NT2/D1 (cell line): ENCODE results near the gene CAMK1D.

Source experiments
- DNase-seq: peaks from one replicate; pipeline ENCODE4 v3.0.0-alpha.2; 2011; ENCODE audit warnings: low read depth, low spot score
- H3K27me3 ChIP-seq: 2 replicates; pipeline ENCODE4 v1.6.0; 2011; ENCODE audit warnings: mild to moderate bottlenecking; ENCODE audit not compliant: insufficient read length, insufficient read depth
- H3K36me3 ChIP-seq: 2 replicates; pipeline ENCODE4 v1.6.1; 2011; ENCODE audit warnings: mild to moderate bottlenecking, low read length, mixed read lengths; ENCODE audit not compliant: insufficient read depth, insufficient read length
- H3K4me1 ChIP-seq: 2 replicates; pipeline ENCODE4 v1.5.1; 2011; ENCODE audit not compliant: insufficient read depth, insufficient read length
- H3K4me3 ChIP-seq: 2 replicates; pipeline ENCODE4 v1.5.1; 2011; ENCODE audit warnings: low read depth; ENCODE audit not compliant: insufficient read length
- H3K9ac ChIP-seq: 2 replicates; pipeline ENCODE4 v1.6.0; 2011; ENCODE audit warnings: low read depth; ENCODE audit not compliant: insufficient read length
- H3K9me3 ChIP-seq: 2 replicates; pipeline ENCODE4 v1.5.1; 2011; ENCODE audit warnings: mild to moderate bottlenecking, low read length; ENCODE audit not compliant: insufficient read depth
- SUZ12 ChIP-seq: IDR thresholded peaks from 2 replicates; pipeline ENCODE4 v1.6.1; 2011; ENCODE audit not compliant: insufficient read length, insufficient read depth; ENCODE audit errors: extremely low read depth
- YY1 ChIP-seq: IDR thresholded peaks from 2 replicates; pipeline ENCODE4 v1.6.1; 2011; ENCODE audit not compliant: insufficient read length, insufficient read depth
- ZNF274 ChIP-seq: IDR thresholded peaks from 2 replicates; pipeline ENCODE4 v1.6.1; 2011; ENCODE audit warnings: mild to moderate bottlenecking, low read depth, low read length

The CAMK1D gene

DNA sequence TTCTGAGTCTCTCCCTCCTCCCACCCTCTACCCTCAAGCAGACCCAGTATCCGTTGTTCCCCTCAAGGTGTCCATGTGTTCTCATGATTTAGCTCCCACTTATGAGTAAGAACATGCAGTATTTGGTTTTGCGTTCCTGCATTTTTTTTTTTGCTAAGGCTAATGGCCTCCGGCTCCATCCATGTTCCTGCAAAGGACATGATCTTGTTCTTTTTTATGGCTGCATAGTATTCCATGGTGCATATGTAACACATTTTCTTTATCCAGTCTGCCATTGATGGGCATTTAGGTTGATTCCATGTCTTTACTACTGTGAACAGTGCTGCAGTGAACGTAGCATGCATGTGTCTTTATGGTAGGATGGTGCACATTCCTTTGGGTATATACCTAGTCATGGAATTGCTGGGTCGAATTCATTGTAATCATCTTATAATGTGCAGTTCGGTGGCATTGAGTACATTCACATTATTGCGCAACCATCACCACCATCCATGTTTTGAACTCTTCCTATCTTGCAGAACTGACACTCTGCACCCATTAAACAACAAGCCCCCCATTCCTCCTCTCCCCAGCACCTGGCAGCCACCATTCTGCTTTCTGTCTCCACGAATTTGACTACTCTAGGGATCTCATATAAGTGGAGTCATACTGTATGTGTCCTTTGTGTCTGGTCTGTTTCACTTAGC, 125.5 kb downstream of the CAMK1D start:
- no peaks in the 10 kb centered on the region for H3K27me3 ChIP-seq
- H3K9me3 ChIP-seq, result no peaks in the 10 kb centered on the region
- no peak overlapping the region for H3K4me3 ChIP-seq
- no peak for DNase-seq
- no peak overlapping the region for H3K9ac ChIP-seq
- no peaks in the 10 kb centered on the region for H3K4me1 ChIP-seq
- TF ChIP-seq YY1, result no peak
- TF ChIP-seq ZNF274, result no peak
- TF ChIP-seq SUZ12, result no peak
- H3K36me3 ChIP-seq, result no peaks in the 10 kb centered on the region

DNA sequence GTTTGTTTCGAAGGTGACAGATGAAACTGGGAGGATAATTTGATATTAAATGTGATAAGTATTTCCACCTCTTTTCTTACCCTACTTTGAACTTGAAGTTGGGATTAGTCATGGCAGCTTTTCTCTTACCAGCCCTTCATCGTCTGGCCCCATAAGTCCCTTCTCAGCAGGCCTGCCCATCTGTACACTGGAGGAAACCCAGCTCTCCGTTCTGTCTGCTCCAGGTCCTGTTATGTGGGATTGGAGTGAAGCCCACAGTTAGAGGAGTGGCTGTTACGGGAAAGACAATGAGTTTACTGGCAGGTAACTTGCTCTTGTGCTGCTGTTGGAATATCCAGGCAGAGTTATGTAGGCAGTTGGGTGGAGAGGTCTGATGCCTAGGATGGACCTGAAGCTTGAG, 127.3 kb downstream of the CAMK1D start:
- H3K9ac ChIP-seq, result no peak overlapping the region
- no peak for DNase-seq
- no peak for TF ChIP-seq ZNF274
- TF ChIP-seq SUZ12, result no peak
- TF ChIP-seq YY1, result no peak
- no peaks in the 10 kb centered on the region for H3K27me3 ChIP-seq
- no peak overlapping the region for H3K4me3 ChIP-seq
- H3K36me3 ChIP-seq, result no peaks in the 10 kb centered on the region
- no peaks in the 10 kb centered on the region for H3K9me3 ChIP-seq
- no peaks in the 10 kb centered on the region for H3K4me1 ChIP-seq

DNA sequence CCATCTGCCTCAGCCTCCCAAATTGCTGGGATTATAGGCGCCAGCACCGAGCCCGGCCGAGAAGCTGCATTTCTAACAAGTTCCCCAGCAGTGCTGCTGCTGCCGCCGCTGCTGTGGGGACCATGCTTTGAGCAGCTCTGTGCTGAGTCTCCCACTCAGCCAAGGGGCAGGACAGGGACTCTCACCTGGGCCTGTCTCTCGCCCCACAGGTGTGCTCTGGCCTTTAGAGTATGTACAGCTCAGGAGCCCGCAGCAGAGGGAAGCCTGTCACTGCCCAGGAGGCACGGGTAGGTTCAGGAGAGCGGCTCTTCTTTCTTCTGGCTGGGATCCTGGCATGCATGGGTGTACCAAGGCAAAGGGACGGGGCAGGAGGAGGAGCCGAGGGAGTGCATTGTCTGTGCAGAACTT, 130.1 kb downstream of the CAMK1D start:
- Histone ChIP-seq H3K36me3 (no peaks in the 10 kb centered on the region), H3K9ac (no peak overlapping the region), H3K4me1 (peaks cover 3% of the 10 kb centered on the region), H3K9me3 (no peaks in the 10 kb centered on the region), H3K27me3 (no peaks in the 10 kb centered on the region), H3K4me3 (no peak overlapping the region)
- TF ChIP-seq ZNF274 (no peak), YY1 (no peak), SUZ12 (no peak)
- DNase-seq, result no peak

DNA sequence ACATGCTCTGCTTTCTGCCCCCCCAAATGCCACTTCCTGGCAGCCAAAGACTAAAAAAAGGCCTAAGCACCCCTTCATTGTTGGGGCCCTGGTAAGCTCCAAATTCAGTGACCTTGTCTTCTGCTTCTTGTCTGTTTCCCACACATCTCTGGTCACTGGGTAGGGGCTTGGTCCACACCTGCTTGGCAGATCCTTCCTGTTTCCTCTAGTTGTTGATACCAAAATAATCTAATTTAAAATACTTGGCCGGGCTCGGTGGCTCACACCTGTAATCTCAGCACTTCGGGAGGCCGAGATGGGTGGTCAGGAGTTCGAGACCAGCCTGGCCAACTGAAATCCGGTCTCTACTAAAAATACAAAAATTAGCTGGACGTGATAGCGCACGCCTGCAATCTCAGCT, 130.6 kb downstream of the CAMK1D start:
- no peaks in the 10 kb centered on the region for H3K36me3 ChIP-seq
- no peaks in the 10 kb centered on the region for H3K9me3 ChIP-seq
- no peak for DNase-seq
- TF ChIP-seq YY1 (no peak), SUZ12 (no peak), ZNF274 (no peak)
- H3K9ac ChIP-seq, result no peak overlapping the region
- H3K4me3 ChIP-seq, result no peak overlapping the region
- peaks cover 3% of the 10 kb centered on the region for H3K4me1 ChIP-seq
- H3K27me3 ChIP-seq, result no peaks in the 10 kb centered on the region

DNA sequence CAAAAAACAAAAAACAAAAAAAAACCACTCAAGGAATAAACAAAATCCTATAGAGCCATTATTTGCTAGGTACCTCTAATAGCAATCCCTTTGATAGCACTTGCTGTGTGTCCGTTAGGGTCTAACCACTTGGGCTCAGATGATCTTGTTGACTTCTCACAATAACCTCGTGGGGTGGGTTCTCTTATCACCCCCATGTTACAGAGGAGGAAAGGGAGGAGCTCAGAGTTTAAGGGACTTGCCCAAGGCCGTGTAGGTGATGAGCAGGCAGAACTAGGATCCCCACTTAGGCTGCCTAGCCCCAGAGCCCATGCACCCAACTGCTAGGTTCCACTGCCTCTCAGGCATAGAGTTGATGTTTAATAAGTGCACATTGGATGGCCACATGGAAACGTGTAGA, 131.1 kb downstream of the CAMK1D start:
- Histone ChIP-seq H3K4me1 (peaks cover 3% of the 10 kb centered on the region), H3K36me3 (no peaks in the 10 kb centered on the region), H3K4me3 (no peak overlapping the region), H3K9me3 (no peaks in the 10 kb centered on the region), H3K9ac (no peak overlapping the region), H3K27me3 (no peaks in the 10 kb centered on the region)
- no peak for DNase-seq
- no peak for TF ChIP-seq YY1
- no peak for TF ChIP-seq SUZ12
- no peak for TF ChIP-seq ZNF274

DNA sequence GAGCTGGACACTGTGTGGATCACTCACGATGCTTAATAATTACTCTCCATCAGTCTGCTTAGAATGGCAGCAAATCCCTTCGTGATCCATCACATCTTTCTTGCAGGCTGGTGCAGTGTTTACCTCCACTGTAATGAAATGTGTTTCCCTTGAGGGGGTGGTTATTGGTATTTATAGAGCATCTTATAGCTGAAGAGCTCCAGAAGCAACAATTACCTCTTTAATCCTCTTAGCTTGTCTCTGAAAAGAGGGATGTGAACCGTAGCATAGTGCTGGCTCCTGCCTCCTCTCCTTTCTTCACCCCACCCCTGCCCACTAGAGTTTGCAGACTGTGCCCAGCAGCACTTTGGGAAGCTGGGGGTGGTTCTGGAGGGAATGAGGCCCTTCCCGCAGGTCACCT, 132.6 kb downstream of the CAMK1D start:
- no peak overlapping the region for H3K9ac ChIP-seq
- peaks cover 3% of the 10 kb centered on the region for H3K4me1 ChIP-seq
- H3K4me3 ChIP-seq, result no peak overlapping the region
- H3K27me3 ChIP-seq, result no peaks in the 10 kb centered on the region
- no peak for DNase-seq
- TF ChIP-seq ZNF274, result no peak
- TF ChIP-seq SUZ12, result no peak
- no peak for TF ChIP-seq YY1
- no peaks in the 10 kb centered on the region for H3K36me3 ChIP-seq
- no peaks in the 10 kb centered on the region for H3K9me3 ChIP-seq

DNA sequence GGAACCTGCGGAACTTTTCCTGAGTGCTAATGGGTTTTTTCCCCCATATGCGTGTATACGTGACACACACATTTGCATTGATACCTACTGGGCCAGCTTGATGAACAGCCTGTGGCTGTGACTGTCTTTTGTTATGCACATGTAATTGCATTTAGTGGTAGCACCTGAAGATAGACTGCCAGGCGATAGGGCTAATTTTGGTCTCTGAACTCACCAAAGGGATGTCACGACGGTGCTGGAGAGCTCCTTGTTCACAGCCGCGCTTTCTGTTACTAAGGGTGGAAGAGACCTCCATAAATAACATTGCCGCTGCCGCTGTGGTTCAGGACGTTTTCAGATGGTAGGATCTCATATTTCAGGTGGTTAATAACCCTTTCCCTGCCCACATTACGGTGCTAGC, 133.2 kb downstream of the CAMK1D start:
- no peak overlapping the region for H3K9ac ChIP-seq
- H3K9me3 ChIP-seq, result no peaks in the 10 kb centered on the region
- no peak for DNase-seq
- no peaks in the 10 kb centered on the region for H3K36me3 ChIP-seq
- peaks cover 3% of the 10 kb centered on the region for H3K4me1 ChIP-seq
- no peak for TF ChIP-seq SUZ12
- TF ChIP-seq YY1, result no peak
- TF ChIP-seq ZNF274, result no peak
- no peak overlapping the region for H3K4me3 ChIP-seq
- H3K27me3 ChIP-seq, result no peaks in the 10 kb centered on the region
